OCI-LY1 (cell line): ENCODE measurements around the gene ASCL2.

Experiments used
- EZH2 ChIP-seq: fragments of 200-600 bp; sonication (generic), shearing (Covaris generic); IDR thresholded peaks from 2 replicates; pipeline ENCODE4 v1.8.0; 2017; ENCODE audit warnings: borderline replicate concordance, mixed run types, mild to moderate bottlenecking, antibody characterized with exemption, low read length, moderate library complexity, mixed read lengths
- TF ChIP-seq, protein P1 (sequence below): fragments of 200-600 bp; sonication (generic), shearing (Covaris generic); IDR thresholded peaks from 2 replicates; pipeline ENCODE4 v1.5.1; 2017; ENCODE audit warnings: mild to moderate bottlenecking, antibody characterized with exemption, low read length, moderate library complexity, mixed read lengths

GRCh38 chr11:2256951-2257700 lies 13.3 kb downstream of the ASCL2 start:
- TF ChIP-seq, protein P1, sequence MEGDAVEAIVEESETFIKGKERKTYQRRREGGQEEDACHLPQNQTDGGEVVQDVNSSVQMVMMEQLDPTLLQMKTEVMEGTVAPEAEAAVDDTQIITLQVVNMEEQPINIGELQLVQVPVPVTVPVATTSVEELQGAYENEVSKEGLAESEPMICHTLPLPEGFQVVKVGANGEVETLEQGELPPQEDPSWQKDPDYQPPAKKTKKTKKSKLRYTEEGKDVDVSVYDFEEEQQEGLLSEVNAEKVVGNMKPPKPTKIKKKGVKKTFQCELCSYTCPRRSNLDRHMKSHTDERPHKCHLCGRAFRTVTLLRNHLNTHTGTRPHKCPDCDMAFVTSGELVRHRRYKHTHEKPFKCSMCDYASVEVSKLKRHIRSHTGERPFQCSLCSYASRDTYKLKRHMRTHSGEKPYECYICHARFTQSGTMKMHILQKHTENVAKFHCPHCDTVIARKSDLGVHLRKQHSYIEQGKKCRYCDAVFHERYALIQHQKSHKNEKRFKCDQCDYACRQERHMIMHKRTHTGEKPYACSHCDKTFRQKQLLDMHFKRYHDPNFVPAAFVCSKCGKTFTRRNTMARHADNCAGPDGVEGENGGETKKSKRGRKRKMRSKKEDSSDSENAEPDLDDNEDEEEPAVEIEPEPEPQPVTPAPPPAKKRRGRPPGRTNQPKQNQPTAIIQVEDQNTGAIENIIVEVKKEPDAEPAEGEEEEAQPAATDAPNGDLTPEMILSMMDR = no peak
- no peak for TF ChIP-seq EZH2
